Epithelial cell of proximal tubule (primary cell): Measurements from ENCODE around the gene SLFN12L. TPM values are rescaled to one million over a fixed set of nuclear protein-coding genes. Genes with fewer than 3 reads are reported as not detected.
A peak's percentile ranks its signal among the peaks of the same experiment; 100 is the strongest.

Experiments used
- DNase-seq: peaks from one replicate; pipeline ENCODE4 v3.0.0-alpha.2; 2011; ENCODE audit warnings: low read depth
- H3K4me3 ChIP-seq: 2 replicates; pipeline ENCODE4 v1.5.1; 2011; ENCODE audit warnings: low read depth, mild to moderate bottlenecking, low read length
- CTCF ChIP-seq: conservative IDR thresholded peaks from 2 replicates; pipeline ENCODE4 v1.5.1; 2012; ENCODE audit warnings: low read depth, mild to moderate bottlenecking, low read length
- total RNA-seq: library from RNA; depleted of rRNA; stranded (reverse); fragments of >200 nt; gene quantifications from 2 replicates; pipeline ENCODE4 v1.2.3, GENCODE V29; 2015

The SLFN12L gene
- total RNA-seq, 1 donor from 2014 or later = not detected

- TF ChIP-seq CTCF = no peak
- H3K4me3 ChIP-seq = peak overlapping the region; percentile 80
- DNase-seq = no peak
Observed at GRCh38 chr17:35449371-35449931, 88.0 kb downstream of the SLFN12L start.

DNA sequence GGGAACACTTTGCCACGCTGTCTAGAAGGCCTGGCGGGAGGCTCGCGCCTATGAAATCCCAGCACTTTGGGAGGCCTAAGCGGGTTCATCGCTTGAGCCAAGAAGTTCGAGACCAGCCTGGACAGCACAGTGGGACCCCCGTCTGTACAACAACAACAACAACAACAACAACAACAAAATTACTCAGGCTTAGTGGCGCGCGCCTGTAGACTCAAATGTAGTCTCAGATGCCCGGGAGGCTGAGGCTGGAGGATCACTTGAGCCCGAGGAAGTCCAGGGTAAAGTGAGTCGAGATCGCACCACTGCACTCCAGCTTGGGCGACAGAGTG lies 88.6 kb downstream of the SLFN12L start:
- peak overlapping the region; percentile 80 for H3K4me3 ChIP-seq
- no peak for DNase-seq
- TF ChIP-seq CTCF = no peak

- no peak for TF ChIP-seq CTCF
- H3K4me3 ChIP-seq = peak within 1 kb of the TSS; percentile 80
- DNase-seq = no peak
Observed at GRCh38 chr17:35448214-35448898, 89.1 kb downstream of the SLFN12L start, which contains the start of gene SLFN13. TSS of gene SLFN13 (minus strand) at chr17:35448766. CDS start at chr17:35445680, 3,086 bp downstream.

- H3K4me3 ChIP-seq = peak overlapping the region; percentile 80
- no peak for TF ChIP-seq CTCF
- DNase-seq = no peak
Observed at GRCh38 chr17:35447499-35447898, 90.0 kb downstream of the SLFN12L start.

GRCh38 chr17:35438433-35438832 lies 99.0 kb downstream of the SLFN12L start:
- no peak overlapping the region for H3K4me3 ChIP-seq
- TF ChIP-seq CTCF = no peak
- DNase-seq = no peak

GRCh38 chr17:35433075-35433894 lies 104.2 kb downstream of the SLFN12L start:
- H3K4me3 ChIP-seq = peak overlapping the region; percentile 66
- DNase-seq = peak; percentile 93
- TF ChIP-seq CTCF = peak; percentile 34
